Parathyroid adenoma (tissue), 2 donors: ENCODE results near the gene RFPL3.

Source experiments
- H2AFZ ChIP-seq: fragments of 300-600 bp; sonication (generic); one replicate; pipeline ENCODE4 v1.7.0; 2017; ENCODE audit warnings: antibody characterized with exemption, mild to moderate bottlenecking
- H3K27ac ChIP-seq: fragments of 300-600 bp; sonication (generic); one replicate; pipeline ENCODE4 v1.7.0; 2017
- H3K27me3 ChIP-seq: fragments of 300-600 bp; sonication (generic); one replicate; pipeline ENCODE4 v1.7.0; 2017; ENCODE audit warnings: low read length; ENCODE audit not compliant: control insufficient read depth, insufficient read depth
- H3K36me3 ChIP-seq: fragments of 300-600 bp; sonication (generic); one replicate; pipeline ENCODE4 v1.7.0; 2017; ENCODE audit warnings: low read length; ENCODE audit not compliant: control insufficient read depth, insufficient read depth
- H3K4me1 ChIP-seq: fragments of 300-600 bp; sonication (generic); one replicate; pipeline ENCODE4 v1.7.0; 2017; ENCODE audit warnings: control low read depth
- H3K4me2 ChIP-seq: fragments of 300-600 bp; sonication (generic); one replicate; pipeline ENCODE4 v1.7.0; 2017; ENCODE audit warnings: low read length
- H3K4me3 ChIP-seq: fragments of 300-600 bp; sonication (generic); one replicate; pipeline ENCODE4 v1.7.0; 2017; ENCODE audit warnings: low read depth, low read length
- H3K79me2 ChIP-seq: fragments of 300-600 bp; sonication (generic); one replicate; pipeline ENCODE4 v1.7.0; 2017; ENCODE audit warnings: control low read depth
- H3K9ac ChIP-seq: fragments of 300-600 bp; sonication (generic); one replicate; pipeline ENCODE4 v1.7.0; 2017; ENCODE audit warnings: mild to moderate bottlenecking
- H3K9me3 ChIP-seq: fragments of 300-600 bp; sonication (generic); one replicate; pipeline ENCODE4 v1.7.0; 2017; ENCODE audit warnings: low read length; ENCODE audit not compliant: control insufficient read depth
- CTCF ChIP-seq: fragments of 300-600 bp; sonication (generic); IDR thresholded peaks from one replicate; pipeline ENCODE4 v1.7.0; 2017; ENCODE audit warnings: antibody characterized with exemption, mild to moderate bottlenecking
- donor health status: primary hyperparathyroidism.

RFPL3 gene

GRCh38 chr22:32311551-32312071 is 46.1 kb upstream of the RFPL3 start:
- Histone ChIP-seq H2AFZ (no peak overlapping the region), H3K79me2 (no peaks in the 10 kb centered on the region), H3K9me3 (no peaks in the 10 kb centered on the region), H3K4me1 (no peaks in the 10 kb centered on the region), H3K27ac (no peak overlapping the region), H3K27me3 (no peaks in the 10 kb centered on the region), H3K9ac (no peak overlapping the region), H3K4me2 (no peak overlapping the region), H3K36me3 (no peaks in the 10 kb centered on the region), H3K4me3 (no peak overlapping the region)
- no peak for TF ChIP-seq CTCF

GRCh38 chr22:32312748-32313147 is 44.9 kb upstream of the RFPL3 start:
- no peak overlapping the region for H3K4me3 ChIP-seq
- no peaks in the 10 kb centered on the region for H3K4me1 ChIP-seq
- no peak overlapping the region for H3K9ac ChIP-seq
- H3K9me3 ChIP-seq = no peaks in the 10 kb centered on the region
- no peak for TF ChIP-seq CTCF
- no peak overlapping the region for H3K27ac ChIP-seq
- no peaks in the 10 kb centered on the region for H3K36me3 ChIP-seq
- no peaks in the 10 kb centered on the region for H3K27me3 ChIP-seq
- H3K79me2 ChIP-seq = no peaks in the 10 kb centered on the region
- no peak overlapping the region for H2AFZ ChIP-seq
- no peak overlapping the region for H3K4me2 ChIP-seq

GRCh38 chr22:32313532-32313931 is 44.1 kb upstream of the RFPL3 start:
- H3K4me3 ChIP-seq = no peak overlapping the region
- H3K4me1 ChIP-seq = no peaks in the 10 kb centered on the region
- no peak for TF ChIP-seq CTCF
- no peak overlapping the region for H3K4me2 ChIP-seq
- no peak overlapping the region for H2AFZ ChIP-seq
- H3K27me3 ChIP-seq = no peaks in the 10 kb centered on the region
- no peaks in the 10 kb centered on the region for H3K79me2 ChIP-seq
- H3K36me3 ChIP-seq = no peaks in the 10 kb centered on the region
- H3K9me3 ChIP-seq = no peaks in the 10 kb centered on the region
- no peak overlapping the region for H3K9ac ChIP-seq
- H3K27ac ChIP-seq = no peak overlapping the region

- no peaks in the 10 kb centered on the region for H3K4me1 ChIP-seq
- no peak overlapping the region for H3K4me2 ChIP-seq
- no peaks in the 10 kb centered on the region for H3K36me3 ChIP-seq
- no peaks in the 10 kb centered on the region for H3K27me3 ChIP-seq
- H3K4me3 ChIP-seq = no peak overlapping the region
- H3K79me2 ChIP-seq = no peaks in the 10 kb centered on the region
- no peaks in the 10 kb centered on the region for H3K9me3 ChIP-seq
- no peak overlapping the region for H3K27ac ChIP-seq
- no peak for TF ChIP-seq CTCF
- no peak overlapping the region for H2AFZ ChIP-seq
- H3K9ac ChIP-seq = no peak overlapping the region
Observed at GRCh38 chr22:32317524-32317923, 40.1 kb upstream of the RFPL3 start.

- TF ChIP-seq CTCF = no peak
- Histone ChIP-seq H3K79me2 (no peaks in the 10 kb centered on the region), H3K36me3 (no peaks in the 10 kb centered on the region), H3K27me3 (no peaks in the 10 kb centered on the region), H3K4me2 (no peak overlapping the region), H3K27ac (no peak overlapping the region), H3K9ac (no peak overlapping the region), H2AFZ (no peak overlapping the region), H3K4me1 (no peaks in the 10 kb centered on the region), H3K4me3 (no peak overlapping the region), H3K9me3 (no peaks in the 10 kb centered on the region)
Observed at GRCh38 chr22:32318361-32318760, 39.3 kb upstream of the RFPL3 start.
